Fibroblast of the aortic adventitia (primary cell): ENCODE measurements around the gene RABEP1. TPM values are rescaled to one million over a fixed set of nuclear protein-coding genes. Genes with fewer than 3 reads are reported as not detected.
A peak's percentile ranks its signal among the peaks of the same experiment; 100 is the strongest.
"Not testable (repeated sequence)": the region's sequence is repeated elsewhere in the genome, so short reads cannot be mapped to it uniquely, and the experiment has no call there.

ENCODE experiments used
- DNase-seq: peaks from one replicate; pipeline ENCODE4 v3.0.0-alpha.2; 2010; ENCODE audit warnings: low read depth
- H3K4me3 ChIP-seq: 2 replicates; pipeline ENCODE4 v1.5.1; 2011; ENCODE audit warnings: low read depth, mild to moderate bottlenecking, control low read depth, low read length, moderate library complexity
- CTCF ChIP-seq: IDR thresholded peaks from 2 replicates; pipeline ENCODE4 v1.5.1; 2011; ENCODE audit warnings: mild to moderate bottlenecking, low read length, control low read depth, inconsistent platforms; ENCODE audit not compliant: insufficient read depth
- total RNA-seq: library from RNA; depleted of rRNA; stranded (reverse); fragments of >200 nt; gene quantifications from 2 replicates; pipeline ENCODE4 v1.2.3, GENCODE V29; 2012; ENCODE audit warnings: low replicate concordance

The RABEP1 gene
- 43.5 and 81.4 TPM in 2 replicates for total RNA-seq

GRCh38 chr17:5281814-5282641 is at the start of gene RABEP1:
TSS of gene RABEP1 (plus strand) at chr17:5282284. CDS start at chr17:5282487, 203 bp downstream.
- DNase-seq = peak; percentile 88
- peak; percentile 55 for TF ChIP-seq CTCF

GRCh38 chr17:5233492-5233891 is 48.6 kb upstream of the RABEP1 start:
- DNase-seq, H3K4me3 ChIP-seq: not testable (repeated sequence)

More at GRCh38 chr17:5281814-5282641, at the start of gene RABEP1:
- H3K4me3 ChIP-seq = peak within 1 kb of the TSS; percentile 79

GRCh38 chr17:5234645-5235576 is 47.2 kb upstream of the RABEP1 start, which contains the start of gene SCIMP:
TSS of gene SCIMP (minus strand) at chr17:5234860. CDS start at chr17:5234755, 105 bp downstream.
- no peak for DNase-seq
- H3K4me3 ChIP-seq = no peak within 1 kb of the TSS
- no peak for TF ChIP-seq CTCF

GRCh38 chr17:5236938-5237540 is 45.0 kb upstream of the RABEP1 start:
- TF ChIP-seq CTCF = no peak
- no peak overlapping the region for H3K4me3 ChIP-seq
- DNase-seq = no peak

- peak; percentile 49 for DNase-seq
- TF ChIP-seq CTCF = peak; percentile 55
- no peak overlapping the region for H3K4me3 ChIP-seq
Observed at GRCh38 chr17:5237541-5238016, 44.5 kb upstream of the RABEP1 start.

- DNase-seq = no peak
- H3K4me3 ChIP-seq = no peak overlapping the region
- no peak for TF ChIP-seq CTCF
Observed at GRCh38 chr17:5238333-5238732, 43.8 kb upstream of the RABEP1 start.

GRCh38 chr17:5239769-5240168 is 42.3 kb upstream of the RABEP1 start:
- DNase-seq, H3K4me3 ChIP-seq: not testable (repeated sequence)
